ENCODE data around the gene COMP. TPM values are rescaled to one million over a fixed set of nuclear protein-coding genes. Genes with fewer than 3 reads are reported as not detected.

Gene COMP
- total RNA-seq, 1 experiment from 2014 or later: 0.04 TPM

DNA sequence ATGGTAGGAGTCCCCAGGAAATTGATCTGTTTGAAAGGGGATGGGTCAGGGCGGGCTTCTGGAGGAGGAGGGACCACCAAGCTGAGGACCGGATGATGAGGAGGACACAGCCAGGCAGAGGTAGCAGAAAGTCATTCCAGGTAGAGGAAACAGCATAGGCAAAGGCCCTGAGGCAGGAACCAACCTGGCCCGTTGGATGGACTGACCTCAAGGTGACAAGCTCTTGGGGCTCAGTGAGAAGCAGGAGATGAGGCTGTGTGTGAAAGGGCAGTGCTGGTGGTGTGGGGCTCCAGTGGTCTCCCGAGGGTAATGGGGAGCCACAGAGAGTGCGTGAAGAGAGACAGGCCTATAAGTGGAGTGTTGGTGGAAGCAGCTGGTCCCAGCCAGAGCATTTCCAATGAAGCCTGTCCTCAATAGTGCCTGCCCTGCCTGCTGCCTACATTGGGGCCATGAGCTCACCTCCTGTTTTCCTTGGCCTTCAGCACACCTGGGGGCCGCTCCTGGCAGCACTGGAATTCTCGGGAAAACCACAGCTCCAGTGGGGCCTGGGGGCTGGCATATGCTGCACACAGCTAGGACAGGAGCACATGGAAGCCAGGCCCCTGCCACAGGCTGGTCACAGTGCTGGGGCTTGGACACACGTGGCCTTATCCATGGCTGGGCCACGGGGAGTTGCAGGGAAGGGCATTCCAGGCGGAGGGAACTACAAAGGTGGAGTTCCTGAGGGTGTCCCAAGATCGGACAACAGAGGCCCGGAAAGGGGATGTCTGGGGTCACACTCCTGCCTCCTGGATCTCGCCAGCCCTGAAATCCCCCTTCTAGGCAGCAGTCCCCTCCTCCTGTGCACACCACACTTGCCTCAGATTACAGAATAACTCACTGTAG, 2.3 kb upstream of the COMP start:
- no peaks in the 10 kb centered on the region for H3K79me2 ChIP-seq (ENCODE audit: low read length)
- POLR2A ChIA-PET (ENCODE audit: unreplicated experiment): interaction anchor here (0.5 kb wide), 1 partner anchor 38 kb away, joined by 3 read pairs; the partner anchor contains the start of gene UPF1
- no peaks in the 10 kb centered on the region for H4K20me1 ChIP-seq (ENCODE audit: low read length)
- ATAC-seq: no peak
- H3K9ac ChIP-seq (ENCODE audit: low read length): no peak overlapping the region
- H3K9me3 ChIP-seq (ENCODE audit: low read length): no peaks in the 10 kb centered on the region
- no peaks in the 10 kb centered on the region for H3F3A ChIP-seq (ENCODE audit: low read length, unreplicated experiment)
- H3K4me2 ChIP-seq (ENCODE audit: low read length): no peak overlapping the region
- H2AFZ ChIP-seq (ENCODE audit: low read length): no peak overlapping the region
- CTCF ChIA-PET: no interaction called here
- H3K27me3 ChIP-seq (ENCODE audit: low read length): peaks cover 27% of the 10 kb centered on the region
- H3K27ac ChIP-seq (ENCODE audit: low read length): no peak overlapping the region
- no peak overlapping the region for H3K4me3 ChIP-seq (ENCODE audit: low read length)
- DNase-seq: no peak
- no peaks in the 10 kb centered on the region for H3K4me1 ChIP-seq (ENCODE audit: insufficient read depth, low read length)
- BruUV-seq (replicated peaks): no TSS peak
- intact Hi-C loops (cut with micrococcal nuclease): no loop called here
- TF ChIP-seq, protein P1, sequence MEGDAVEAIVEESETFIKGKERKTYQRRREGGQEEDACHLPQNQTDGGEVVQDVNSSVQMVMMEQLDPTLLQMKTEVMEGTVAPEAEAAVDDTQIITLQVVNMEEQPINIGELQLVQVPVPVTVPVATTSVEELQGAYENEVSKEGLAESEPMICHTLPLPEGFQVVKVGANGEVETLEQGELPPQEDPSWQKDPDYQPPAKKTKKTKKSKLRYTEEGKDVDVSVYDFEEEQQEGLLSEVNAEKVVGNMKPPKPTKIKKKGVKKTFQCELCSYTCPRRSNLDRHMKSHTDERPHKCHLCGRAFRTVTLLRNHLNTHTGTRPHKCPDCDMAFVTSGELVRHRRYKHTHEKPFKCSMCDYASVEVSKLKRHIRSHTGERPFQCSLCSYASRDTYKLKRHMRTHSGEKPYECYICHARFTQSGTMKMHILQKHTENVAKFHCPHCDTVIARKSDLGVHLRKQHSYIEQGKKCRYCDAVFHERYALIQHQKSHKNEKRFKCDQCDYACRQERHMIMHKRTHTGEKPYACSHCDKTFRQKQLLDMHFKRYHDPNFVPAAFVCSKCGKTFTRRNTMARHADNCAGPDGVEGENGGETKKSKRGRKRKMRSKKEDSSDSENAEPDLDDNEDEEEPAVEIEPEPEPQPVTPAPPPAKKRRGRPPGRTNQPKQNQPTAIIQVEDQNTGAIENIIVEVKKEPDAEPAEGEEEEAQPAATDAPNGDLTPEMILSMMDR (conservative IDR thresholded peaks at IDR 0.05; ENCODE audit: low read depth, low read length): no peak
- no peak for TF ChIP-seq EZH2 (IDR thresholded peaks at IDR 0.05; ENCODE audit: low read length, unreplicated experiment)
- TF ChIP-seq EZH2phosphoT487 (IDR thresholded peaks at IDR 0.05; ENCODE audit: borderline replicate concordance, low read length): no peak
- H3K9me2 ChIP-seq (replicated peaks; ENCODE audit: low read length): no peaks in the 10 kb centered on the region
- no peaks in the 10 kb centered on the region for H3K36me3 ChIP-seq (ENCODE audit: low read depth, low read length)

- Histone ChIP-seq H3K36me3 (ENCODE audit: low read depth, low read length) (no peaks in the 10 kb centered on the region), H3K27me3 (ENCODE audit: low read length) (peaks cover 27% of the 10 kb centered on the region), H3K4me1 (ENCODE audit: insufficient read depth, low read length) (no peaks in the 10 kb centered on the region), H3K9me3 (ENCODE audit: low read length) (no peaks in the 10 kb centered on the region), H3K4me3 (ENCODE audit: low read length) (no peak overlapping the region), H3K79me2 (ENCODE audit: low read length) (no peaks in the 10 kb centered on the region), H3K4me2 (ENCODE audit: low read length) (no peak overlapping the region), H3K9me2 (replicated peaks; ENCODE audit: low read length) (no peaks in the 10 kb centered on the region), H3K9ac (ENCODE audit: low read length) (no peak overlapping the region), H2AFZ (ENCODE audit: low read length) (no peak overlapping the region), H3F3A (ENCODE audit: low read length, unreplicated experiment) (no peaks in the 10 kb centered on the region), H4K20me1 (ENCODE audit: low read length) (no peaks in the 10 kb centered on the region), H3K27ac (ENCODE audit: low read length) (no peak overlapping the region)
- ATAC-seq: no peak
- POLR2A ChIA-PET (ENCODE audit: unreplicated experiment): no interaction called here
- no peak for TF ChIP-seq EZH2phosphoT487 (IDR thresholded peaks at IDR 0.05; ENCODE audit: borderline replicate concordance, low read length)
- TF ChIP-seq, protein P1 (conservative IDR thresholded peaks at IDR 0.05; ENCODE audit: low read depth, low read length): no peak
- no peak for TF ChIP-seq EZH2 (IDR thresholded peaks at IDR 0.05; ENCODE audit: low read length, unreplicated experiment)
- no peak for DNase-seq
- no TSS peak for BruUV-seq (replicated peaks)
- CTCF ChIA-PET: no interaction called here
- intact Hi-C loops (cut with micrococcal nuclease): no loop called here
Measured at GRCh38 chr19:18792661-18793060, 1.6 kb upstream of the COMP start.

DNA sequence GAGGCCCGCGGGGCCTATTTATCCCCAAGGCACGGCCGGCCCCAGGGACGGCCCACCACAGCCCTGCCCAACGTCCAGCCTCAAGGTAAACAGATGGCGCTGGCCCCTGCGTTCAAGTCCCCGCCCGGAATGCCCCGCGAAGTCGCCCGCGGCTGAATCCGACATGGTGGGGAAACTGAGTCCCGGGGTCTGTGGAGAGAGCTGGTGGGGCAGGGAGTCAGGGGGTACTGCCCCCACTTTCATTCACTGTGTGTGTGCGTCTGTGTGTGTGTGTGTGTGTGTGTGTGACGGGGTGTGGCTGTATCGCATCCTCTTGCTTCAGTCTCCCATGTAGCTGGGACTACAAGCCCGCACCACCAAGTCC, 192 bp upstream of the COMP start:
- H3K27me3 ChIP-seq (ENCODE audit: low read length): peaks cover 27% of the 10 kb centered on the region
- H3K9ac ChIP-seq (ENCODE audit: low read length): no peak overlapping the region
- intact Hi-C loops (cut with micrococcal nuclease): no loop called here
- no peak overlapping the region for H3K27ac ChIP-seq (ENCODE audit: low read length)
- TF ChIP-seq EZH2 (IDR thresholded peaks at IDR 0.05; ENCODE audit: low read length, unreplicated experiment) (no peak), EZH2phosphoT487 (IDR thresholded peaks at IDR 0.05; ENCODE audit: borderline replicate concordance, low read length) (no peak)
- TF ChIP-seq, protein P1 (conservative IDR thresholded peaks at IDR 0.05; ENCODE audit: low read depth, low read length): no peak
- H3K4me2 ChIP-seq (ENCODE audit: low read length): no peak overlapping the region
- CTCF ChIA-PET: no interaction called here
- DNase-seq: no peak
- no peak overlapping the region for H3K4me3 ChIP-seq (ENCODE audit: low read length)
- no peaks in the 10 kb centered on the region for H3K9me2 ChIP-seq (replicated peaks; ENCODE audit: low read length)
- no peaks in the 10 kb centered on the region for H3F3A ChIP-seq (ENCODE audit: low read length, unreplicated experiment)
- POLR2A ChIA-PET (ENCODE audit: unreplicated experiment): no interaction called here
- no peaks in the 10 kb centered on the region for H3K79me2 ChIP-seq (ENCODE audit: low read length)
- H2AFZ ChIP-seq (ENCODE audit: low read length): no peak overlapping the region
- no peaks in the 10 kb centered on the region for H4K20me1 ChIP-seq (ENCODE audit: low read length)
- H3K36me3 ChIP-seq (ENCODE audit: low read depth, low read length): no peaks in the 10 kb centered on the region
- ATAC-seq: no peak
- no TSS peak for BruUV-seq (replicated peaks)
- no peaks in the 10 kb centered on the region for H3K9me3 ChIP-seq (ENCODE audit: low read length)
- no peaks in the 10 kb centered on the region for H3K4me1 ChIP-seq (ENCODE audit: insufficient read depth, low read length)
